HG02870 (cell line): Measurements from ENCODE around the gene KCNN3.

Source experiments
- ATAC-seq: cut with Tn5 transposase; IDR thresholded peaks from one replicate; pipeline ENCODE4 v1.9.1; 2021; ENCODE audit warnings: mild to moderate bottlenecking, moderate library complexity; ENCODE audit not compliant: unreplicated experiment

The KCNN3 gene

DNA sequence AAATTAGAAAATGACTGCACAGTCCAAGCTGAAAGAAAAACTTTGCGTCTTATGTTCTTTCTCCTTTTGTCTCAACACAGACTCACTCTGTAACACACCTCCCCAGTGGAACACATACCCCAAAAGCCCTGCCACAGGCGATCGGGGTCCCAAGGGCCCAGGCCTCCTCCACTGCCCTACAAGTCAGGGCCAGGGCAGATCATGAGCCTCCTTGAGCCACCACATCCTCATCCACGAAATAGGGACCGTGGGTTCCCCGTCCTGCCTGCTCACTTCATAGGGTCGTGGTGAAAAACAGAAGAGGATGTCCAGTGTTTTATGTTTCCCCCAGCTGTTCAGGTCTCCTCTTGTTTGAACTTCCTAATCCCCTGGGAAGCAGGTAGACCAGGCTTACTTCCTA, 116.7 kb downstream of the KCNN3 start:
- no peak for ATAC-seq

DNA sequence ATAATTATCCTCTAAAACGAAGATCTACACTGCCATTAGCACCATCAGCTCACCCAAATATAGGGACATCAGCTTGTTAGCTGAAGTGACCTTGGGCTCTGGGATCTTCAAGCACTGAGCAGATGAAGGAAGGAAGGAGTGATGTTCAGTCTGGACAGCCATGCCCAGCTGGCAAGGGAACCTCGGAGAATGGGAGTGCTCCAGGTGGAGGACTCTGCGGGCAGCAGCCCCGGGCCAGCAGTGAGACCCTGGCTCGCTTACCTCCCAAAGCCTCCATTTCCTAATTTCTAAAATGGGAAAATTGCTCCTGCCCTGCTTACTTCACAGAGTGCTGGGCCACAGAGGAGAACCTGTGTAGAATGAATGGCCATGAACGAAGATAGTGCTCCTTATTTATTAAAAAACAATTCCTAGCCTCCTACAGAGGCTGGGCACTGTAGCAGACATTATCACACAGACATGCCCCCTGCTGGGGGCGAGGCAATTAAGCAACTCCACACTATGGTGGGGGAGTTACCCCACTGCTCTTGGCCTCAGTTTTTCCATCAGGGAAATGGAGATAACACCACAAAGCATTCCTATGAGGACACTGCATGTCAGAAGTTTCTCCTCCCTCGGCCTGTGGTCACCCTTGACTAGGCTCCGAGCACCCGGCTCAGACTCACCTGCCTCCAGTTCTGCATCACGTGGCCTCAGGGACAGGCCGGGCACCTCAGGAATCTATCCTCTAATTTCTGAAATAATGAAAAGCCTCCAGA, 117.6 kb downstream of the KCNN3 start:
- ATAC-seq = no peak

DNA sequence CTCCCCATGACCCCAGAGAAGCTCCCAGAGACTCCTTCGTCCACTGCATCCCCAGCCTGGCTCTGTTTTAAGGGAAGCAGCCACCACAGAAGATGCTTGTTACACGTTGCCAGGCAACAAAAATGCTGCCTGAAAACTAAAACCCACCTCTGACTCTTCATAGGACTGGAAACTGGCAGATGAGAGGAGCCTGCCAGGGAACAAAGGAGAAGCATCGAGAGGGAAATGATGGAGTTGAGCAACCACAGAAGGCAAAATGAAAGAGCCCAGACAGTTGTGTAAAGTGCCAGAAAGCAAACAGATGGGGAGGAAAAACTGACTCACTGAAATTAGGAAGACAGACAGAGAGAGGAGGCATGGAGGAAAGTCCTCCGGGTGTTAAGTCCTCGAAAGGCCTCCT, 118.4 kb downstream of the KCNN3 start:
- ATAC-seq = no peak

DNA sequence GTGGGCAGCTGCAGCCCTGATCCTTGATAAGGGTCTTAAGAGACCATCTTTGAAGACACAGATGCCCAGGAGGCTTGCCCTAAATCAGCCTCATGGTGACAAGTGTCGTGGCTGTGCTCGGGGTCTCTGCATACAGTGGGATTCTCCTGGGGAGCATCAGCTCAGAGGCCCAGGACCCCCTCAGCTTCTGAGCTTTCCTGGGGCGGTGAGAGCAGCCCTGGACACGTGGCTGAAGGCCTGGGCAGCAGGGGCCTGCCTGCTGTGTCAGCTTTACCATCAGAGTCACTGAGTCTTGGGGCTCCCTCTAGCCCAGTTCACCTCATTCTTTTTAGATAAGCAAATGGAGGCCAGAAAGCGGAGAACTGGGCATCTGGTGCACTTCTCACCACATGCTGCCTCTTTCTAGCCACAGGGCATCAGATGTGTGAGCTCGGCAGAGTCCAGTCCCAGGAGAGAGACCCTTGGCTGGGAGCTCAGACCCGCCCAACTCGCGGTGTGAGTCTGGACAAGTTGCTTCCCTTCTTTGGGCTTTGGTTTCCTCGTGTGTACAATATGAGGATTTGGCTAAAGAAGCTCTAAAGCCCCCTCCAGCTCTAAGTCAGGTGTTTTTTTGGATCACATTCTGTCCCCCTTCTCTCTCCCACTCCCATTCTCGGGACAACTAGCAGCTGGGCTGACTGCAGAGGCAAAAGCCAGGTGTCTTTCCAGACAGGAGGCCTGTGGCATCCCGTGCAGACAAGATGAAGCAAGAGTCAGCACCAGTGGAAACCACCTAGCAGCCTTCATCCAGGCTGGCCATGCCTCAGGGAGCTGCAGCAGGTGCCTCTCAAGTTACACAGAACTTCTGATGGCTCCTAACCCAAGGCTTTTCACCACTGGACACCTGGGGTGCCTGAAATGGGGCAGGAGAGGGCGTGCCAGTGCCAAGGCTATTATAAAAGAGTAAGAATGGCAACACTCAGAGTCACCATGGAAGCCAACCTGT, 119.1 kb downstream of the KCNN3 start:
- ATAC-seq = no peak

DNA sequence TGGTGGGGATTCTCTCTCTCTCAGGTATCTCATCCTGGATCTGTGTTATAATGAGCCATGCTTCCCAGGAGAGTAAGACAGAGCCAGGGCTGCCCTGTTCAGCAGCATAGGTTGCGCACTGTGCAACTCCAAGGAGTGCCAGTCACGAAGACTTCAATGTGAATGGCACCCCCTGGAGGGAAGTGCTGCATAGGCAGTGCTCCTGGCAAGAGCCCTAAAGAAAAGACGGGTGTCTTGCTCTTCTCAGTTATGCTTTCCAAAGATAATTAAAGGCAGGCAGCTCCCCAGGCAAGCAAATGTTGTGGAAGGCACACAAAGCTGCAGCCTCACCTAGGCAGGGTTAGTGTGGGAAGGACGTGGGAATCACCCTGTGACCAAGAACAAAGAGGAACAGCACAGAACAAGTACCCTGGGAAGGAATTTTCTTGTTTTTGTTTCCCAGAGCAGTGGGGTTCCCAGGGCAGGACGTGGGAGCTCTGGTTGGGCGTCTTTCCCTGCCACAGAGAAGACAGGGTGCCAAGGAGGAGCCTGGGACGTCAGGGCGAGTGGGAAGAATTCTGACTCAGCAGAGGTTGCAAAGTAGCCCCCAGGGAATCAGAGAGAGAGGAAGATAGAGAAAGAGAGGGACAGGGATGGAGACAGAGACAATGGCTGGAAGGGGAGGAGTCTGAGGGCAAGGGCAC, 120.9 kb downstream of the KCNN3 start:
- ATAC-seq = no peak

DNA sequence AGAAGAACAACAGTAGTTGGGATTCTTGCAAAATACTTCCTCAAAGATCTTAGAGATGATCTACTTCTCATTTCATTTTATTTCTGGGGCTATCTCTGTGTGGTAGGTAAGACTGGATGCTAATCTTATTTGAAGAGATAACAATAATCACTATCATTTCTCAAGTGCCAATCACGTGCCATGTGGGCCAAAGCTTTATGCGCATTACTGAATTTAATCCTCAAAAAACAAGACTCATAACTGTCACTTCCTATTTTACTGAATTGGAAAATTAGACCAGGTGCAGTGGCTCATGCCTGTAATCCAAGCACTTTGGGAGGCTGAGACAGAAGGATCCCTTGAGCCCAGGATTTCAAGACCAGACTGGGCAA, 121.7 kb downstream of the KCNN3 start:
- no peak for ATAC-seq

DNA sequence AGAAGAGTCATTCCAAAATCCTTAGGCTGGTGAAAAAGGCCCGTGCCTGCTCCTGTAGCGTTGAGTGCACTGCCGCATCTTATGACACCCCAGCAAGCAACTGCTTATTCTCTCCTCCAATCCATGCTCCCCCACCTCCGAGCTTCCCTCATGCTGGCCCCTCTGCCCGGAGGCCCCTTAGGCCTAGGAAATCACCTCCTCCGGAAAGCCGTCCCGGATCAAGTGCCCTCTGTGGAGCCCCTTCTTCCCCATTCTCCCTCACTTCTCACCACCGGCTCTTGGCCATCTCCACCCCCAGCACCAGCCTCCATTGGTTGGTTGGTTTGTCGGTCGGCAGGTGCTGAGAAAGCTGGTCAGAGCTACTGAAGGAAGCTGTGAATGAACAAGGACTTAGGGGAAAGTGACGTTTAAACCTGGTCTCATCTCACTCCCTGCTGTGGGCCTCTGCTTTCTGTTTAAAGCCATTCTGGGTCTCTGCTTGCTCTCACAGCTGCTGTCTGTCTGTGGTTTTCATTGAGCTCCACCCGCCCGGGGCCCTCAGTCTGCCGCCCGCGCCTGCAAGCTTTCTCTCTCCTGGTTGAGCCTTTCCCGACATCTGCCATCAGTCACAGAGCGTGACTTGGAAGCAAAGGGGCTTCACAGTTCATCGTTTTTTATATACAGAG, 122.2 kb downstream of the KCNN3 start:
- peak; percentile 84 for ATAC-seq

DNA sequence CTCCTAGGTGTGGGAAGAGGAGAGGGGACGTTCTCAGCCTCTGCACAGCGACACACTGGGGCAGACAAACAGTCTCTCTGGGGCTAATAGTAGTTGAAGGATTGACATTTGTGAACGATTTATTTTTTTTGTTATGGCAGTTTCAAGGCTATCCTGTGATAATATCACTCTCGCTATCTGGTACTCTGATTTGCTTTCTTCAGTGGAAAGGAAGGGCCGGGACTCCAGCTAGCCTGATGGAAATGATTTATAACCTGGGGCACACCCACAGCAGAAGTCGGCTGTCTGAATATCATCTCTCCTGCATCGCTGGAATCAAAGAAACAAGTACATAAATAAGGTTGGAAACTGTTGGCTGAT, 122.7 kb downstream of the KCNN3 start:
- ATAC-seq = no peak

DNA sequence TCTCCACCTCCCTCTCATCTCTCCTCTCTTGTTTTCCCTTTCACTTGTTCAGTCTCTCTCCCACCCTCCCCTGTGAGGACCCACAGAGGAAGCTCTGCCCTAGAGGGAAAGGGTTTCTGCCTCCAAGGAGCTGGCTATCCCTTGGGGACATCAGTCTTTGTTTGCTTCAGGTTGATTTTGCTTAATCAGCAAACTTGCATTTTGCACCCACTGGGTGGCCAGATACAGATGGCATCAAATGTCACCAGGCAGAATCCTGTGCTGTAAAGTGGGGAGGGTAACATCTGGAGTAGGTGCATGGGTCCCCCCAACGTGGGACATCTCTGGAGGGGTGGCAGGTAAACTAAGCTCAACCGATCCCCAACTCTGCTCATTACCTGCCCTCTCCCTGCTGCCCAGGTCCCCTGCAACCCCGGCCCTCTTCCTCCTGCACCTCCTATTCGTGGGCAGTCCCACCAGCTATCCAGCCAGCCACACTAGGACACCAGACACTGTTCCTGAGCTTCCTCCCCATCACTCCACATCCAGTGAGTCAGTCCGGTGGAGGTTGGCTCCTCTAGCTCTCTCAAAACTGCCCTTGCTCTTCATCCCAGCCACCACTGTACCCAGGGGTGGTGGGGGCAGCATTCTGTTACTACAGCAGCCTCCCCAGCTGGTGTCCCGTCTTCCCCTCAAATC, 123.3 kb downstream of the KCNN3 start:
- ATAC-seq = no peak

DNA sequence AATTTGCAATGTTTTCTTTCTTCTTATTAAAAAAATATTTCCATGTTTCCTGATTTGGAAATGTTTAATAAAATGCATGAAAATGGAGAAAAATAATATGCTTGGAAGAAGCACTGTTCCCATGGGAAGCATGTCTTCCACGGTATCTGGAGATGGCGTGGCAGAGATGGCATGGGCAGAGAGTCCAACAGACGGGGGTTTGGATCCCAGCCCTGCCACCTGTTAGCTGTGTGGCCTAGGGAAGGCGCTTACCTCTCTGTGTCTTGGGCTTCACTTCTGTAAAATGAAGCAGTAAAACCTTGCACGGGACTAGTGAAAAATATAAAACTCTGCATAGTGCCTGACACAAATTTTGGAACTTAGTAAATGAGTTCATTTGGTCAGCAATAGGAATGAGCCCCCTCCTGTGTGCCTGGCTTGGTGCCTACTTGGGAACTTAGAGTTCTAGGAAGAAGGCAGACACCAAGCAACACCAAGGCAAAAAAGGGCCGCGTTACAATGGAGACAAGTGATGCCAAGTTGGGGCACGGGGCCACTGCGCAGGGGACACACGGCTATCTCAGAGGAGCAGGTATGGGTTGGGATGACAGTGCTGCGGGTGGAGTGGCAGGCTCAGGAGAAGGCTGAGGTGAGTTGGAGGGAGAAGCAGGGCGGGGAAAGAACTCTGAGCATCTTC, 124.2 kb downstream of the KCNN3 start:
- no peak for ATAC-seq

DNA sequence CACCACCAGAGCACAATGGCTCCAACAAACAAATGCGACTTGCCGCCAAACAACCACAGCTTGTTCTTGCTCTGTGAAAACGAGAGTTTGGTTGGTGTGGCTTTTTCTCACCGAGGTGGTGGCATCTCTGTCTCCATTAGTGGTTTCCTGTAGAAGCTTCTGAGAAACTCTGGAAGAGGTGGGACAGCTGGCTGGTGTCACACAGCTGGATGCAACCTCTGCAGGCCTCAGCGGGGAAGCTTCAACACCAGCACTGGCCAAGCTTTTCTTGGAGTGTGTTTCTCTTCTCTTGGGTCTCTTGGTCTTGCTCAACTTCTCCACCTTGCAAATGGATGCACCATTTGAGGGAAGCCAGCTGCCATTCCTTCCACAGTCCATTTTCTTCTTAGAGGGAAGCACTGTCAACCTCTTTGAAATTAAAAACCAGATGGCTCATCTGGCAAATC, 124.8 kb downstream of the KCNN3 start:
- no peak for ATAC-seq

DNA sequence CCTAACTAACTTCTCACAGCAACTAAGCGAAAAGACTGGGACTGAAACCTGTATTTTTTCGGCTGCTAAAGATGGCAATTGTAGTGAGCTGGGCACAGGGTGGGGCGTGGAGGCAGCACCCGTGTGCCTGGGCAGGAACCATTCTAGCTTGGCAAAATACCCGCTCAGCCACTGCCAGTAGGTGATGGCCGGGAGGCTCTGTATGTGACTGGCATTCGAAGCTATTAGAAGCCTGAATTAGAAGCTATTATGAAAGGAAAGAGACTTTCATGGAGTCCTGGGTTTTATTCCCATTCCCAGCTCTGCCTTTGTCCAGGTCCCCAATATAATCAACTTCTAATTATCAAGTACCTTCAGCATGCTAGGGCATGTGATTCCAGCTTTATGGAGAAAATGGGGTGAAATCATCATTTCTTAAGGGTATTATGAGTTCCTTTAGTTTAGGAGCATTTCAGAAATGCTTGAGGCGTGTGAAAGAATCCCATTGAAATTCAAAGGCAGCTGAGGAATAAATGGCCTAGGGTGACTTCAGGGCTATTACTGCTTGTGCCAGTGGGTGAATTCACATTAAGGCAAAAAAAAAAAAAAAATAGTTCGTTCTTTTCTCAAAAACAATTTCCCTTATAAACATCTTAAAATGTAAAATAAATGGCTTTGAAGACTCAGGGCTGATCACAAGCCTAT, 125.6 kb downstream of the KCNN3 start:
- no peak for ATAC-seq

DNA sequence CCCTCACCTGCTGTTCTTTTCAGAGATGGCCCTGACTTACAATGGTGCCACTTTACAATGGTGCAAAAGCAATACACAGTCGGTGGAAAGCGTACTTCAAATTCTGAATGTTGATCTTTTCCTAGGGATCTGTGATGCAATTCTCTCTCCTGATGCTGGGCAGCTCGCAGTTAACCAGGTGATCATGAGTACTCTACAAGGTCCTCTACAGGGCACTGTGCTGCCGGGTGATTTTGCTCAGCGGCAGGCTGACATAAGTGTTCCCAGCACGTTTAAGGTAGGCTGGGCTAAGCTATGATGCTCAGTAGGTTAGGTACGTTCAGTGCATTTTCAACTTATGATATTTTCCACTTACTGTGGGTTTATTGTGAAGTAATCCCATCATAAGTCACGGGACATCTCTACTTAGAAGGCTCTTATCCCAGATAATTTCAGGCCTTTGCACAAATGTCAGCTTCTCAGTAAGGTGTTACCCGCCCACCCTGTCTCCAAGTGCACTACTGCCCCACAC, 126.5 kb downstream of the KCNN3 start:
- ATAC-seq = no peak

DNA sequence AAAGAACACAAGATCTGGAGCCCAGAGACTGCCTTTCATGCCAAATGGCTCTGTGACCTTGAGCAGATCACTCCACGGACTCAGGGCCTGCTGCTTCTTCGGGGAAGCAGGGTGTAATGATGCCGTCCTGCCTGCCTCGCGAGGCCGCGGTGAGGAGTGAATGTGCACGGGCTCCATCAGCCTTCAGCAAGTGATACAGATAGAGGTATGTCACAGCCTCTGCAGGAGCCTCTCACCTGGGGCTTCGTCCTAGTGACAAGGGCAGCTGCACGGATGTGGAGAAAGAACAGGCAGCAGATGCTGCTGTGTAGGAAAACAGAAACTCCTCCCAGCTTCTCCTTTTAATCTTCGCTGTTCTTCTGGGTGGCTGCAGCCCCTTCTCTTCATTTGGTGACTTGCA, 127.5 kb downstream of the KCNN3 start:
- ATAC-seq = no peak

DNA sequence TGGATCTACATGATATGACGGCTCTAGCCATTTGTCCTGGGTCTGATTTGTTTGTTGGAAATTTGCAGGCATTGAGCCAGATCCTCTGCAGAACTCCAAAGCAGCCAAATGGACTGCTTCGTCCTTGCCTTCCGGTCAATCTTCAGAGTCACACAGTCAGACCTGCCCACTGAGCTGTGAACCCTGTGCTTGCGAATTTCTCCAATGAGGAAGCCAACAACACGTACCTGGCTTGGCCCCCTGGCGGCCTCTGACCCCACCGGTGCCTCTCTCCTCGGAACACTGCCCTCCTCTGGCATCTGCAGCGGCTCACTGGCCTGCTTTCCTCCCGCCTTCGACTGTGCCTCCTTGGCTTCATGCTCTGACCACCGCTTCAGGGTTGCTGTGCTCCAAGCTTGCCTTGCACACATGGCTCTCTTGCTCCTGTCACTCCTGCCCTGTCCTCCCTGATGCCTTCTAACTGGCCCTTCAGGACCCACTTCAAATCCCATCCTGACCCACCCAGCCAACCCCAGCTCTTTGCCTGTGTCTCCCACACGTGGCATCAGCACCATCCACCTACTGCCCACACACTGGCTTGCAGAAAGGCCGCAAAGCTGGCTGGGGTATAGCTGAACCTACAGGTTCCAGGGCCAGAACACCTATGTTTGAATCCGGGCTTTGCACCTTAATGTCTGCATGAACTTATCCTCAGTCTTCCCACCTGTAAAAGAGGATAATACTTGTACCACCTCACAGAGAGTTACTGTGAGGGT, 128.2 kb downstream of the KCNN3 start:
- ATAC-seq = no peak

DNA sequence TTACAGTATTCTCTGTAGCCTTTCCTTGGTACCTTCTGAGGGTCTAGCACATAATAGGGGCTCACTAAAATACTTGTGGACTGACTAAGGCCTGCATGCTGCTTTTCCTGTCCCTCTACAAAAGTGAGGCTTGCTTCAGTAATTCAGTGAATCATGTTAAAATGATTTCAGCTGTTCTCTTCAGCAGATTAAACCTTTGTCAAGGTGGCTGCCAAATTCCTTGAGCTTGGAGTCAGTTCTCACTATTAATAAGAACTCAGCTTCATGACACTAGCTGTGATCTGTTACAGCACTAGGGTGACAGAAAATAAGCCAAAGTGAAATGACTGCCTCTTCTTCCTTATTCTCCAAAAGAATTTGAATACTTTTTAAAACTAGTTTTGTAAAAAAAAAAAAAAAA, 128.8 kb downstream of the KCNN3 start:
- no peak for ATAC-seq

DNA sequence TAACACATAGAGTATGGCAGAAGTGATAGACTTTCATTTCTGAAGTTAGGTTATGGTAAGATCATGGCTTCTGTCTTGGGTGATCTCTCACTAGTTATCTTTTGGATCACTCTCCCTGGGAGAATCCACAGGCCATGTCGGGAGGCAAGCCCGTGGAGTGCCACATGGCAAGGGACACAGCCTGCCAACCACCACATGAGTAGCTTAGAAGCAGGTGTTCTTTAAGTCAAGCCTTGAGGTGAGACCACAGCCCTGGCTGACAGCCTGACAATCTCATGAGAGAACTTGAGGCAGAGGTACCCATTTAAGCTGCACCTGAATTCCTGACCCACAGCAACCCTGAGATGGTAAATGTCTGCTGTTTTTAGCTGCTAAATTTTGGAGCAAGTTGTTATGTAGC, 130.4 kb downstream of the KCNN3 start:
- ATAC-seq = no peak

DNA sequence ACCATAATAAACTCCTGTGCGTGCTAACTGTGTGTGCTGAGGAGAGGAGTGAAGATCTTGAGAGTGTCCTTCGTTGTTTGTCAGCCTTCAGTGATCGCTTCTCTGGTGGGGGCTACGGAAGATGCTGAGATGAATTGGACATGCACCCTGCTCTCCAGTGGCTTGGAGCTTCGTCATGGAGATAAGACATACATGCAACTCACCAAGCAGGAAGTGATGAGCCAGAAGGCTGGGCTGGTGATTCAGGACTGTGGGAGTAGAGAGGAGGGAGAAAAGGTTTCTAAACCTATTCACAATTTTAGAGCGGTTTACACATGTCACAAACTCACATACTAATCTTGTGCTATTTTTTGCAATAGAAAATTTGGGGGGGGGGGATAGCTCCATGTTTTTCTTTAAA, 133.2 kb downstream of the KCNN3 start:
- no peak for ATAC-seq
